Measurements from ENCODE around the gene TIPRL. TPM values are rescaled to one million over a fixed set of nuclear protein-coding genes. Genes with fewer than 3 reads are reported as not detected.

Gene TIPRL
- total and polyA plus RNA-seq, 2 experiments from 2014 or later: 44.2 to 47.6 TPM

GRCh38 chr1:168223681-168224540 lies 45.1 kb downstream of the TIPRL start:
- H3K27me3 ChIP-seq: no peaks in the 10 kb centered on the region
- no peak overlapping the region for H3K4me3 ChIP-seq
- H3K4me1 ChIP-seq (ENCODE audit: insufficient read depth): peaks cover 7% of the 10 kb centered on the region
- TF ChIP-seq EZH2 (IDR thresholded peaks at IDR 0.05; ENCODE audit: borderline replicate concordance) (no peak), EZH2phosphoT487 (IDR thresholded peaks at IDR 0.05; ENCODE audit: low read depth, severe bottlenecking, unreplicated experiment) (no peak)
- TF ChIP-seq, protein P1, sequence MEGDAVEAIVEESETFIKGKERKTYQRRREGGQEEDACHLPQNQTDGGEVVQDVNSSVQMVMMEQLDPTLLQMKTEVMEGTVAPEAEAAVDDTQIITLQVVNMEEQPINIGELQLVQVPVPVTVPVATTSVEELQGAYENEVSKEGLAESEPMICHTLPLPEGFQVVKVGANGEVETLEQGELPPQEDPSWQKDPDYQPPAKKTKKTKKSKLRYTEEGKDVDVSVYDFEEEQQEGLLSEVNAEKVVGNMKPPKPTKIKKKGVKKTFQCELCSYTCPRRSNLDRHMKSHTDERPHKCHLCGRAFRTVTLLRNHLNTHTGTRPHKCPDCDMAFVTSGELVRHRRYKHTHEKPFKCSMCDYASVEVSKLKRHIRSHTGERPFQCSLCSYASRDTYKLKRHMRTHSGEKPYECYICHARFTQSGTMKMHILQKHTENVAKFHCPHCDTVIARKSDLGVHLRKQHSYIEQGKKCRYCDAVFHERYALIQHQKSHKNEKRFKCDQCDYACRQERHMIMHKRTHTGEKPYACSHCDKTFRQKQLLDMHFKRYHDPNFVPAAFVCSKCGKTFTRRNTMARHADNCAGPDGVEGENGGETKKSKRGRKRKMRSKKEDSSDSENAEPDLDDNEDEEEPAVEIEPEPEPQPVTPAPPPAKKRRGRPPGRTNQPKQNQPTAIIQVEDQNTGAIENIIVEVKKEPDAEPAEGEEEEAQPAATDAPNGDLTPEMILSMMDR (IDR thresholded peaks at IDR 0.05; ENCODE audit: poor library complexity): no peak
- no peak for DNase-seq (ENCODE audit: low spot score)
- H3K4me2 ChIP-seq: no peak overlapping the region
- no peaks in the 10 kb centered on the region for H4K20me1 ChIP-seq (ENCODE audit: insufficient read depth, poor library complexity, severe bottlenecking)
- peaks cover 30% of the 10 kb centered on the region for H3K79me2 ChIP-seq
- H3K36me3 ChIP-seq (replicated peaks; ENCODE audit: insufficient read depth, low read depth): no peaks in the 10 kb centered on the region
- H3K9me3 ChIP-seq (ENCODE audit: low read depth): no peaks in the 10 kb centered on the region
- H3K27ac ChIP-seq: no peak overlapping the region
- no peaks in the 10 kb centered on the region for H3K9me2 ChIP-seq (replicated peaks; ENCODE audit: insufficient read depth)
- no peak overlapping the region for H2AFZ ChIP-seq

DNA sequence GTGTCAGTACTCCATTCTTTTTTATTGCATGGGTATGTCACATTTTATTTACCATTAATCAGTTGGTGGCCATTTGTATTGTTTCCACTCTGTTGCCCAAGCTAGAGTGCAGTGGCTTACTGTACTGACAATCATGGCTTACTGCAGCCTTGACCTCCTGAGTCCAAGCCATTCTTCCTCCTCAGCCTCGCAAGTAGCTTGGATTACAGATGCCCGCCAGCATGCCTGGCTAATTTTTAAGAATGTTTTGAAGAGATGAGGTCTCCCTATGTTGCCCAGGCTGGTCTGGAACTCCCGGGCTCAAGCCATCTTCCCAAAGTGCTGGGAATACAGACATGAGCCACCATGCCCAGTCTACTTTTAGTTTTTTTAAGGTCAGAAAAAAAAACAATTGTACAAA lies 46.2 kb downstream of the TIPRL start:
- no peaks in the 10 kb centered on the region for H3K36me3 ChIP-seq (replicated peaks; ENCODE audit: insufficient read depth, low read depth)
- H3K4me1 ChIP-seq (ENCODE audit: insufficient read depth): peaks cover 7% of the 10 kb centered on the region
- peak overlapping the region; percentile 96 for H3K27ac ChIP-seq
- peak overlapping the region; percentile 97 for H3K4me2 ChIP-seq
- H3K9me3 ChIP-seq (ENCODE audit: low read depth): no peaks in the 10 kb centered on the region
- H3K27me3 ChIP-seq: no peaks in the 10 kb centered on the region
- TF ChIP-seq, protein P1 (IDR thresholded peaks at IDR 0.05; ENCODE audit: poor library complexity): no peak
- TF ChIP-seq EZH2phosphoT487 (IDR thresholded peaks at IDR 0.05; ENCODE audit: low read depth, severe bottlenecking, unreplicated experiment) (no peak), EZH2 (IDR thresholded peaks at IDR 0.05; ENCODE audit: borderline replicate concordance) (no peak)
- 95% methylated on average over 3 of the region's 3 CpGs for WGBS (ENCODE audit: low lambda C conversion rate, missing lambda C conversion rate)
- no peak for DNase-seq (ENCODE audit: low spot score)
- no peak overlapping the region for H2AFZ ChIP-seq
- peaks cover 41% of the 10 kb centered on the region for H3K79me2 ChIP-seq
- H3K4me3 ChIP-seq: peak overlapping the region; percentile 93
- no peaks in the 10 kb centered on the region for H4K20me1 ChIP-seq (ENCODE audit: insufficient read depth, poor library complexity, severe bottlenecking)
- no peaks in the 10 kb centered on the region for H3K9me2 ChIP-seq (replicated peaks; ENCODE audit: insufficient read depth)

DNA sequence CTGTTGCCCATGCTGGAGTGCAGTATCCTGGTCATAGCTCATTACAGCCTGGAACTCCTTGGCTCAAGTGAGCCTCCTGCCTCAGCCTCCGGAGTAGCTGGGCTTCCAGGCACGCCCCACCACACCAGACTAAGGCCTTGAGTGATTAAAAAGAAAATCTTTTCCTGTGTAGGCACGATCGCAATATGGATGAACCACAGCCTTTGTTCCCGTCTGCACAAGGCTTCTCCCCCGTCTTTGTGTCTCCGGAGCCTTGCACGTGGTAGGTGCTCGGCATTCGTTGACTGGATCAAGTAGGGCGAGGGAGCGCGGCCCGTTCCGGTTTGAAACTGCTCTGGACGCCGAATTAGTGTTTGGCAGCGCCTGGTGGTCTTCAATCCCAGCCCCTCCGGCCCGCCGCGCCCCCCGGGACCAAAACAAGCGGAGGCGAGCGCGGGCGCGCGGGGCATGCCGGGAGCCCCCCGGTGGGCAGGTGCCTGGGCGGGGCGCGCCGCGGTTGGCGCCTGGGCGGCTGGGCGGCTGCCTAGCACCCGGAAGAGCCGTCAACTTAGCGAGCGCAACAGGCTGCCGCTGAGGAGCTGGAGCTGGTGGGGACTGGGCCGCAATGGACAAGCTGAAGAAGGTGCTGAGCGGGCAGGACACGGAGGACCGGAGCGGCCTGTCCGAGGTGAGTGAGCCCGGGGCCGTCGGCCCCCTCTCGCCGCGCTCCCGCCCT lies 46.9 kb downstream of the TIPRL start, which contains the start of gene SFT2D2:
TSS of gene SFT2D2 (plus strand) at position 529 of the 715 bp plus-strand sequence. CDS start at position 605, 76 bp downstream.
- Histone ChIP-seq H3K79me2 (peaks cover 47% of the 10 kb centered on the region), H4K20me1 (ENCODE audit: insufficient read depth, poor library complexity, severe bottlenecking) (no peaks in the 10 kb centered on the region), H3K9me3 (ENCODE audit: low read depth) (no peaks in the 10 kb centered on the region), H3K36me3 (replicated peaks; ENCODE audit: insufficient read depth, low read depth) (no peaks in the 10 kb centered on the region), H3K27ac (peak within 1 kb of the TSS; percentile 96), H3K4me2 (peak within 1 kb of the TSS; percentile 97), H3K4me1 (ENCODE audit: insufficient read depth) (peaks cover 7% of the 10 kb centered on the region), H3K27me3 (no peaks in the 10 kb centered on the region), H3K4me3 (peak within 1 kb of the TSS; percentile 93), H3K9me2 (replicated peaks; ENCODE audit: insufficient read depth) (no peaks in the 10 kb centered on the region), H2AFZ (peak within 1 kb of the TSS; percentile 76)
- TF ChIP-seq EZH2 (IDR thresholded peaks at IDR 0.05; ENCODE audit: borderline replicate concordance) (no peak), EZH2phosphoT487 (IDR thresholded peaks at IDR 0.05; ENCODE audit: low read depth, severe bottlenecking, unreplicated experiment) (no peak)
- TF ChIP-seq, protein P1 (IDR thresholded peaks at IDR 0.05; ENCODE audit: poor library complexity): no peak
- peak; percentile 91 for DNase-seq (ENCODE audit: low spot score)
- 4% methylated on average over 39 of the region's 58 CpGs for WGBS (ENCODE audit: low lambda C conversion rate, missing lambda C conversion rate)
